ENCODE results near the gene EEF2K. TPM values are rescaled to one million over a fixed set of nuclear protein-coding genes. Genes with fewer than 3 reads are reported as not detected.

Gene EEF2K
- total RNA-seq, 3 donors from 2014 or later = 23.3 to 40.5 (median 30.0) TPM

- peaks cover 0 to 12% of the 10 kb centered on the region in 2 donors for H3K4me1 ChIP-seq
- TF ChIP-seq POLR2A (IDR thresholded peaks at IDR 0.05) (no peak), POLR2AphosphoS5 (IDR thresholded peaks at IDR 0.05) (no peak)
- TF ChIP-seq, protein P1, sequence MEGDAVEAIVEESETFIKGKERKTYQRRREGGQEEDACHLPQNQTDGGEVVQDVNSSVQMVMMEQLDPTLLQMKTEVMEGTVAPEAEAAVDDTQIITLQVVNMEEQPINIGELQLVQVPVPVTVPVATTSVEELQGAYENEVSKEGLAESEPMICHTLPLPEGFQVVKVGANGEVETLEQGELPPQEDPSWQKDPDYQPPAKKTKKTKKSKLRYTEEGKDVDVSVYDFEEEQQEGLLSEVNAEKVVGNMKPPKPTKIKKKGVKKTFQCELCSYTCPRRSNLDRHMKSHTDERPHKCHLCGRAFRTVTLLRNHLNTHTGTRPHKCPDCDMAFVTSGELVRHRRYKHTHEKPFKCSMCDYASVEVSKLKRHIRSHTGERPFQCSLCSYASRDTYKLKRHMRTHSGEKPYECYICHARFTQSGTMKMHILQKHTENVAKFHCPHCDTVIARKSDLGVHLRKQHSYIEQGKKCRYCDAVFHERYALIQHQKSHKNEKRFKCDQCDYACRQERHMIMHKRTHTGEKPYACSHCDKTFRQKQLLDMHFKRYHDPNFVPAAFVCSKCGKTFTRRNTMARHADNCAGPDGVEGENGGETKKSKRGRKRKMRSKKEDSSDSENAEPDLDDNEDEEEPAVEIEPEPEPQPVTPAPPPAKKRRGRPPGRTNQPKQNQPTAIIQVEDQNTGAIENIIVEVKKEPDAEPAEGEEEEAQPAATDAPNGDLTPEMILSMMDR (IDR thresholded peaks at IDR 0.05) = no peak
- no peaks in the 10 kb centered on the region for H3K36me3 ChIP-seq
- H3K9me3 ChIP-seq = no peaks in the 10 kb centered on the region
- no peaks in the 10 kb centered on the region for H3K27me3 ChIP-seq
- intact Hi-C loops (cut with DNase I; ENCODE audit: low total_unique reads) = loop anchor here (5.0 kb wide), 1 partner anchor 94 kb away; no protein-coding TSS in a partner anchor
- H3K27ac ChIP-seq = peak overlapping the region; percentile 80 to 91
- peak overlapping the region; percentile 79 to 94 (median 92) for H3K4me3 ChIP-seq
- no peak for DNase-seq (ENCODE audit: low spot score in 2 of 2)
Observed at GRCh38 chr16:22207715-22208360, 1.8 kb downstream of the EEF2K start.

DNA sequence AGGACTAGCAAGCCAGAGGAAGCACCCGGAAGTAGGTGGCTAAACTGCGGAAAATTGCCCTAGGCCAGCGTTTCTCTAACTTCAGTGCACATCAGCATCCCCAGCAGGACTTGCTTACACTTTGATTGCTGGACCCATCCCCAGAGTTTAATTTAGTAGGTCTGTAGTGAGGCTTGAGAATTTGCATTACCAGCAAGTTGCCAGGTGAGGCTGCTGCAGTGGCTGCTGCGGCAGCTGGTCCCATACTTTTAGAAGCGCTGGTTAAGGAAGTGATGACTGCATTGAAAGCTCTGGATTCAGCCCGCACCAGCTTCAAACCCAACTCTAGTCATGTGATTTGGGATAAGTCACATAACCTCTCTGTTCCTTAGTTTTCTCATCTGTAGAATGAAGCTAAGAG lies 4.2 kb downstream of the EEF2K start:
- H3K4me1 ChIP-seq = peaks cover 0 to 12% of the 10 kb centered on the region in 2 donors
- H3K9me3 ChIP-seq = no peaks in the 10 kb centered on the region
- intact Hi-C loops (cut with DNase I; ENCODE audit: low total_unique reads) = no loop called here
- peak overlapping the region in 1 of 2 donors; percentile 40 for H3K27ac ChIP-seq
- DNase-seq (ENCODE audit: low spot score in 2 of 2) = no peak
- no peak overlapping the region for H3K4me3 ChIP-seq
- no peaks in the 10 kb centered on the region for H3K27me3 ChIP-seq
- no peak for TF ChIP-seq POLR2A (IDR thresholded peaks at IDR 0.05)
- TF ChIP-seq, protein P1 (IDR thresholded peaks at IDR 0.05) = no peak
- TF ChIP-seq POLR2AphosphoS5 (IDR thresholded peaks at IDR 0.05) = no peak
- H3K36me3 ChIP-seq = no peaks in the 10 kb centered on the region

DNA sequence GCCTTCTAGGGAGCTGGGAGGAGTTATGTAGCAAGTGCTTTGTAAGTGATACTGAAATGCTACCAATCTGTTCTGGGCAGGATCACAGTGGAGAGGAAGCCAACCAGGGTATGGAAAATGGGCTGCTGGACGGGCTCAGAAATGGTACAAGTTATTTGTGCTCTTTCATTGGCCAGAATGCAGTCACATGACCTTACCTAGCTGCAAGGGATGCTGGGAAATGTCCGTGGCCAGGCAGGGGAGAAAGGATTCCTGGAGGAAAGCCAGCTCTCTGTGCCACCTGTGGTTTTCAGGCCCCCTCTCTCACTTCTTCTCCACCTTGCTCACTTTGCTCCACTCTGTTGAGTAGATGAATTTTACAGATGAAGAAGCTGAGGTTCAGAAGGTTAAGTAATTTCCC lies 4.8 kb downstream of the EEF2K start:
- TF ChIP-seq POLR2A (IDR thresholded peaks at IDR 0.05) (no peak), POLR2AphosphoS5 (IDR thresholded peaks at IDR 0.05) (no peak)
- TF ChIP-seq, protein P1 (IDR thresholded peaks at IDR 0.05) = no peak
- Histone ChIP-seq H3K4me1 (peaks cover 0 to 12% of the 10 kb centered on the region in 2 donors), H3K27me3 (no peaks in the 10 kb centered on the region)

DNA sequence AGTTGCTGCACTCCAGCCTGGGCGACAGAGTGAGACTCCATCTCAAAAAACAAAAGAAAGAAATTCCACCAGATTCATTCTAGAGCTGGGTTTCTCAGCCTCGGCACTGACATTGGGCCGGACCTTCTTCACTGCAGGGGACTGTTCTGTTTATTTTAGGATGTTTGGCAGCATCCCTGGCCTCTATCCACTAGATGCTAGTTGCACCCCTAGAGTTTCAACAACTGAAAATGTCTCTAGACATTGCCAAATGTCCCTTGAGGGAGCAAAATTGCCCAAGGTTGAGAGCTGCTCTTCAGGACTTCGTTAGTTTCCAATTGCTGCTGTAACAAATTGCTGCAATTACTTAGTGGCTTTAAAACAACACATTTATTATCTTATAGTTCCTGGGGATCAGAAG lies 7.2 kb downstream of the EEF2K start:
- Histone ChIP-seq H3K4me3 (no peak overlapping the region), H3K36me3 (no peaks in the 10 kb centered on the region), H3K4me1 (peaks cover 0 to 2% of the 10 kb centered on the region in 2 donors), H3K9me3 (no peaks in the 10 kb centered on the region), H3K27me3 (no peaks in the 10 kb centered on the region), H3K27ac (no peak overlapping the region)
- intact Hi-C loops (cut with DNase I; ENCODE audit: low total_unique reads) = no loop called here
- TF ChIP-seq, protein P1 (IDR thresholded peaks at IDR 0.05) = no peak
- TF ChIP-seq POLR2AphosphoS5 (IDR thresholded peaks at IDR 0.05) = no peak
- TF ChIP-seq POLR2A (IDR thresholded peaks at IDR 0.05) = no peak
- no peak for DNase-seq (ENCODE audit: low spot score in 2 of 2)

More for the DNA sequence above, 4.8 kb downstream of the EEF2K start:
- Histone ChIP-seq H3K4me3 (no peak overlapping the region), H3K36me3 (no peaks in the 10 kb centered on the region), H3K9me3 (no peaks in the 10 kb centered on the region), H3K27ac (peak overlapping the region in 1 of 2 donors; percentile 40)
- no peak for DNase-seq (ENCODE audit: low spot score in 2 of 2)
- intact Hi-C loops (cut with DNase I; ENCODE audit: low total_unique reads) = no loop called here

- no peak overlapping the region for H3K27ac ChIP-seq
- no peak for TF ChIP-seq POLR2AphosphoS5 (IDR thresholded peaks at IDR 0.05)
- TF ChIP-seq, protein P1 (IDR thresholded peaks at IDR 0.05) = no peak
- TF ChIP-seq POLR2A (IDR thresholded peaks at IDR 0.05) = no peak
- no peaks in the 10 kb centered on the region for H3K4me1 ChIP-seq
- no peaks in the 10 kb centered on the region for H3K27me3 ChIP-seq
- H3K36me3 ChIP-seq = no peaks in the 10 kb centered on the region
- H3K9me3 ChIP-seq = no peaks in the 10 kb centered on the region
- no peak for DNase-seq (ENCODE audit: low spot score in 2 of 2)
- H3K4me3 ChIP-seq = no peak overlapping the region
- intact Hi-C loops (cut with DNase I; ENCODE audit: low total_unique reads) = loop anchor here (1.0 kb wide), 1 partner anchor 24 kb away; no protein-coding TSS in a partner anchor
Observed at GRCh38 chr16:22213801-22214200, 7.7 kb downstream of the EEF2K start.
